SK-MEL-5 (cell line): ENCODE data around the gene SP9. TPM values are rescaled to one million over a fixed set of nuclear protein-coding genes. Genes with fewer than 3 reads are reported as not detected.

Source experiments
- DNase-seq: peaks from one replicate; pipeline ENCODE4 v3.0.0-alpha.2; 2016; ENCODE audit warnings: low read depth, low spot score
- in situ Hi-C: cut with HindIII; loops from 2 replicates; pipeline ENCODE4 v1.10.0; 2016; ENCODE audit warnings: low sequenced_read_pairs, high pct_unique_total_duplicates, low pct_unique_long_range_greater_than_20kb
- total RNA-seq: library from RNA; depleted of rRNA; stranded (reverse); fragments of >200 nt; shearing (Covaris generic); gene quantifications from 2 replicates; pipeline ENCODE4 v1.2.3, GENCODE V29; 2014

The SP9 gene
- total RNA-seq, 1 experiment from 2014 or later = 0.13 TPM

- DNase-seq = no peak
- in situ Hi-C loops = no loop called here
Measured at GRCh38 chr2:174331595-174332216, 3.0 kb upstream of the SP9 start.

GRCh38 chr2:174332217-174332963, 2.4 kb upstream of the SP9 start:
- DNase-seq = no peak
- in situ Hi-C loops = no loop called here

DNA sequence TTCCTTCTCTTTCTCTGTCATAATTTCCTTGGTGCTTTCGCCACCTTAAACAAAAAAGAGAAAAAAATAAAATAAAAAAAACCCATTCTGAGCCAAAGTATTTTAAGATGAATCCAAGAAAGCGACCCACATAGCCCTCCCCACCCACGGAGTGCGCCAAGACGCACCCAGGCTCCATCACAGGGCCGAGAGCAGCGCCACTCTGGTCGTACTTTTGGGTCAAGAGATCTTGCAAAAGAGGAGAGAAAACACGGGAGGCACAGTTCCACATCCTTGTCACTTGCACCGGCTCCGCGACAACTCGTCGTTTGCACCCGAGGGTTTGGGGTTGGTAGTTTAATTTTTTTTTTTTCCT, 1.8 kb upstream of the SP9 start:
- in situ Hi-C loops = no loop called here
- no peak for DNase-seq

DNA sequence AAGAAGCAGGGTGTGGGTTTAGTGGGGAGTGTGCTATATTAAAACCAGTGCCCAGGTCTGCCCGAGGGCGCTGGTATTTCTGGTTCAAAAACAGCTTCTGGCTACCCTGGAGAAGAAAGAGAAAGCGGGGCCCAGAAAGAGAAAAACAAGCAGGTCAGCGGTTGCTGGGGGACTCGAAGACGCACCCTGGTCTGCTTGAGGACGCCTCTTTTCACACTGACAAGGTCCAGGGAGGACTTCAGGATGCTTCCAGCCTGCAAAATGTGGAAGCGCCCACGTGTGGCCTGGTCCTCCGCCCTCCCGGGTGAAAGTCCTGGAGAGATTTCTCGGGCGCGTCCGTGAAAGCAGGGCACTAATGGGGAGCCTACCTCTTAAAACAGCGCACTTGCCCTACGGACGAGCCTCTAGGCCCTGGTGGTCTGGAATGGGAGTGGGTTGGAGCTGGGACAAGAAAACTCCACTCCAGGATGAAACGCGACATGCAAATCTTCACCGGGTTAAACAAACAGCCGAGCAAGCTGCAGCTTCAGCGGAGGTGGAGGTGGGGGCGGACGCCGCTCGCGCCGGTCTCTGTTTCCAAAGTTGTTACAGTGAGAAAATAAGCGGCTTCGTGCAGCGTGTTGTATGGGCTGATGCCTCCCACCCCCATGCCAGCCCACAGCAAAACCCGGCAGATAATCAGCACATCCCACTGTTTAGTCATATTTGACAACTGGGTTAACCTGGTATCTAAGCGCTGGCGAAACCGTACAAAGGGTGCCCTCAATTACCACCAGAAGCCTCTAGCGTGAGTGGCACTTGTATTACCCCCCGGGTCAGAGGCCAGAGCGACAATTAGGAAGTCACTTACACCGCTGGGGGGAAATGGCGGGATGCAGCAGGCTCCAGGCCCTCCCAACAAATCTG, 1.1 kb upstream of the SP9 start:
- in situ Hi-C loops = no loop called here
- DNase-seq = no peak

- in situ Hi-C loops = no loop called here
- DNase-seq = no peak
Measured at GRCh38 chr2:174334278-174334715, 457 bp upstream of the SP9 start.

DNA sequence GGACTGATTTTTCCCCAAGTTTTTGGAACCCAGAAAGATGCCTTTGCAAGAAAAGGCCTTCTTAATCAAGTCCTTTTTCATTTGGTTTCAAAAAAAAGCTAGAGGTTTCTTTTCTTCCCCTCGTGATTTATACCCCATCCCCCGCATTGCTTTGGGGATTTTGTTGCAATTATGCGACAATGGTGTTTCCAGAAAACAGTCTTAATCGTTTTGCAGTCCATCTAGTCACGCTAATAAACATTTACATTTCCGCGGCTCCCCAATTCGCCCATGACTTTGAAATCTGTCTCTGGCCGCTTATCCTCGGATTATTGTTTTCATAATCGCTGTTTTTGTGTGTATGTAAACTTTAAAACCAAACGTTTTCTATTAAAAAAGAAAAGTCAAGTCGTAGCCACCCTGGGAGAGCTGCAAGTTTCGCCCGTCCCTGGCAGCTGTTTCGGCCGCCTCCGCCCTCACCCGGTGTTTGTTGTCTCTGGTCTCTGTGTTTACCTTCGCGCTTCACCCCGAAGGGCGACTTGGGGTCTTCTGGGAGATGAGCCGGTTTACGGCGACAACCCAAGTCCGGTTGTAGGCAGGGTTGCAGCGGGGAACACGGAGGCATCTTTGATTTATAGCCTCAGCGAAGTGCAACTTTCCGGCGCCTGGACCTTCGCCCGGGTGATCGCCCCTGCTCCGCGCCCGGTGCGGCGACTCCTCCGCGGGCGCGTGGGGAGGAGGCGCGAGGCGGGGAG, 667 bp downstream of the SP9 start:
- no peak for DNase-seq
- in situ Hi-C loops = no loop called here

GRCh38 chr2:174335988-174336500, 1.3 kb downstream of the SP9 start:
- in situ Hi-C loops = no loop called here
- peak; percentile 15 for DNase-seq

DNA sequence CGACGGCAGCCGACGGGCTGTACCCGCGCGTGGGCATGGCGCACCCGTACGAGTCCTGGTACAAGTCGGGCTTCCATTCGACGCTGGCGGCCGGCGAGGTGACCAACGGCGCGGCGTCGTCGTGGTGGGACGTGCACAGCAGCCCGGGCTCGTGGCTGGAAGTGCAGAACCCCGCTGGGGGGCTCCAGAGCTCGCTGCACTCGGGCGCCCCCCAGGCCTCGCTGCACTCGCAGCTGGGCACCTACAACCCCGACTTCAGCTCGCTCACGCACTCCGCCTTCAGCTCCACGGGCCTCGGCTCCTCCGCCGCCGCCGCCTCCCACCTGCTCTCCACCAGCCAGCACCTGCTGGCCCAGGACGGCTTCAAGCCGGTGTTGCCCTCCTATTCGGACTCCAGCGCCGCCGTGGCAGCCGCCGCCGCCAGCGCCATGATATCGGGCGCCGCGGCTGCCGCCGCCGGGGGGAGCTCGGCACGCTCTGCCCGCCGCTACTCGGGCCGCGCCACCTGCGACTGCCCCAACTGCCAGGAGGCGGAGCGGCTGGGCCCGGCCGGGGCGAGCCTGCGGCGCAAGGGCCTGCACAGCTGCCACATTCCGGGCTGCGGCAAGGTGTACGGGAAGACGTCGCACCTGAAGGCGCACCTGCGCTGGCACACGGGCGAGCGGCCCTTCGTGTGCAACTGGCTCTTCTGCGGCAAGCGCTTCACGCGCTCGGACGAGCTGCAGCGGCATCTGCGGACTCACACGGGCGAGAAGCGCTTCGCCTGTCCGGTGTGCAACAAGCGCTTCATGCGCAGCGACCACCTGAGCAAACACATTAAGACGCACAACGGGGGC, 2.0 kb downstream of the SP9 start:
- in situ Hi-C loops = no loop called here
- DNase-seq = peak; percentile 60

DNA sequence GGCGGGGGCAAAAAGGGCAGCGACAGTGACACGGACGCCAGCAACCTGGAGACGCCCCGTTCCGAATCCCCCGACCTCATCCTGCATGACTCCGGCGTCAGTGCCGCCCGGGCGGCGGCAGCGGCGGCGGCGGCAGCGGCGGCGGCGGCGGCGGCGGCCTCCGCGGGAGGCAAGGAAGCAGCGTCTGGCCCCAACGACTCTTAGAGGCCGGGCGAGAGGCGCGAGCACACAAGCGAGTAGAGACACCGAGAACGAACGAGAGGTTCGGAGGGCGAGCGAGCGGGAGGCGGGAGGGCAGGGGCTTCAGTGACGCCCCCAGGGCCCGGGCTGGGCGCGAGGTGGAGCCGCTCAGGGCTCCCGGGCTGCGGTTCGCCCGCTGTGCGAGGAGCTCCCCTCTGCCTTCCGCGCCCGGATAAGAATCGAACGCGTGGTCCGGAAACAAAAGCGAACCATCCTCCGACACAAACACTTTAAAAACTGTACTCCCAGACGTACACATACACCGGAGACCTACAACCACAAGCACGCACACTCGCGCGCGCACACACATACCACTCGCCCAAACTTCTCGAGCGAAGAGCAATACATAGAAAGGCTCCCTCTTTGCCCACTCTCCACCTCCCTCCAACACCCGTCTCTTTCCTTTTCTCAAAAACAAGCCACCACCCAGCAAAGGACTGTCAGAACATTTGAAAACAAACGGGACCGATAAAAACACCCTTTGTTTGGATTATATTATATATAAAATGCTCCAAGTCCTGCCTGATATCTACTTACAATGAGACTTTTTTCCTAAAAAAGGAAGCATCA, 2.8 kb downstream of the SP9 start:
- in situ Hi-C loops = no loop called here
- peak; percentile 23 for DNase-seq

- in situ Hi-C loops = no loop called here
- no peak for DNase-seq
Measured at GRCh38 chr2:174338147-174338605, 3.4 kb downstream of the SP9 start.

DNA sequence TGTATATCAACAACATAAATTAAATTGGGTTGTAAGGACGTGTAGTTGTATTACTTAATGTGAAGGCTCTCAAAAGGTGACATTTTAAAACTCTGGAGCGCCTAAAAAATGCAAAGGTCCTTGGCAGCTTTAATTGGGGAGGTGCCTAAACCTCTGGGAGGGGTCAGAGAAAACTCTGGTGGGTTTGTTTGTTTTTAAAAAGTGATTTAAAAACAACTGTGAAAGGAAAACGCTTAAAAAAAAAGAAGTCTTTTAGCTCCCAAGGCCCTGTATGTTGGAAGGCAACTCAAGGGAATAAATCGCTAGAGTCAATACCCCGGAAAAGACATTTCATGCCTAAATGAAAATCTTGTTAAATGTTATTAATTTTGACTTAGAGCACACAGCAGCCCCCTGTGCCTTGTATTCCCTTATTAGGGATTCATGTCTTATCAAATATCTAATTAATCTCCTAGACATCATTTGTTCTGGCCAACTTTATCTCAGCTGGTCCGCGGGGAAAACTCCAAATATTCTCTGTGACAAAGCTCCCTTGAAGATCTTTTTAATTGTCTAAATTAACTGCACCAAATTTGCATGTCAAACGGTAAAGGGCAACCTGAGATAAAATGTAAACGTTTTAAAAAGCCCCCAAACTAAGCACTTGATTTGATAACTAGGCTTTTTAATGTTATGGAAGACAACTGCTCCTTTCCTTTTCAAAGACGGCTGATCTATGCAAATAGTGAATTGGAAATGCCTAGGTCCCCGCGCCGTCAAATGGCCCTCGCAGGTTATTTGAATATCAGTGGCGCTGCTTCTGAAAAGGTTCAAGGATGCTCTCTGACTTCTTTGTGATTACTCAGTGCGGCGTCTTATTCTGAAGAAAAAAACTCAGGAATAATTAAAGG, 4.2 kb downstream of the SP9 start:
- no peak for DNase-seq

DNA sequence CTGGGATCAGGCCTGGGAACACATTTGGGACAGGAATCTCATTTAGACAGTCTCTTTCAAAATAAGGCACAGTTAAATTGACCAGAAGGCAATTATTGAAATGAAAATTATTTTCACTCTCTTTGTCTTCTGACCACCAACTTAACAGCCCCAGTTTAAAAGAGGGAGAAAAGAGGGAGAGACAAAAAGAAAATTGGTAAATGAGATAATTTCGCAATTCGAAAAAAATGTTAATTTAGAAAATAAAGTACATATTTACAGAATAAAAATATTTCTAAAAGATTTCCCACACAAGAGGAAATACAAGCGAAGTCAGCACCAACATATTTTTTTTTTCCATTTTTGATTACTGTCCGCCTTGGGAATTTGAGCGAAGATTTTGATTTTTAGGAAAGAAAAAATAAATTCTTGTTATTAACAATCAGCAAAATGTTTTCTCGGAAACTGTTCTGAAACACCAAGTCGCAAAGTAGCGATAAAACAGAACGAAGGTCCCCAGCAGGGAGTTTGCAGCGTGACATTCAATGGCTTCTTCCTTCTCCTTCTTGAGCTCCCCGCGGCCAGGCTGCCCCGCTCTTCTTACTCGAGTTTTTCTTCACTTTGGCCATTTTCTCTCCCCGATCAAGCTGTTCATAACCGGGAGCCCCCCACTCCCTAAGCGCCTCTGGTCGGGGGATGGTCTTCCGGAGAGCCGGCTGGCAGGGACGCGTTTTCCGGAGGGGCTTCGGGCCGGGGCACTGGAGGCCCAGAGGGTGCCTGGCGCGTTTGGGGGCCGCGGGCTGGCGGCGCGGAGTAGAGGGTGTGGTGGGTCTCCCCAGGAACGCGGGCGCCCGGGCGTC, 5.0 kb downstream of the SP9 start:
- no peak for DNase-seq
- in situ Hi-C loops = no loop called here

More for the DNA sequence above, 4.2 kb downstream of the SP9 start:
- in situ Hi-C loops = no loop called here

DNA sequence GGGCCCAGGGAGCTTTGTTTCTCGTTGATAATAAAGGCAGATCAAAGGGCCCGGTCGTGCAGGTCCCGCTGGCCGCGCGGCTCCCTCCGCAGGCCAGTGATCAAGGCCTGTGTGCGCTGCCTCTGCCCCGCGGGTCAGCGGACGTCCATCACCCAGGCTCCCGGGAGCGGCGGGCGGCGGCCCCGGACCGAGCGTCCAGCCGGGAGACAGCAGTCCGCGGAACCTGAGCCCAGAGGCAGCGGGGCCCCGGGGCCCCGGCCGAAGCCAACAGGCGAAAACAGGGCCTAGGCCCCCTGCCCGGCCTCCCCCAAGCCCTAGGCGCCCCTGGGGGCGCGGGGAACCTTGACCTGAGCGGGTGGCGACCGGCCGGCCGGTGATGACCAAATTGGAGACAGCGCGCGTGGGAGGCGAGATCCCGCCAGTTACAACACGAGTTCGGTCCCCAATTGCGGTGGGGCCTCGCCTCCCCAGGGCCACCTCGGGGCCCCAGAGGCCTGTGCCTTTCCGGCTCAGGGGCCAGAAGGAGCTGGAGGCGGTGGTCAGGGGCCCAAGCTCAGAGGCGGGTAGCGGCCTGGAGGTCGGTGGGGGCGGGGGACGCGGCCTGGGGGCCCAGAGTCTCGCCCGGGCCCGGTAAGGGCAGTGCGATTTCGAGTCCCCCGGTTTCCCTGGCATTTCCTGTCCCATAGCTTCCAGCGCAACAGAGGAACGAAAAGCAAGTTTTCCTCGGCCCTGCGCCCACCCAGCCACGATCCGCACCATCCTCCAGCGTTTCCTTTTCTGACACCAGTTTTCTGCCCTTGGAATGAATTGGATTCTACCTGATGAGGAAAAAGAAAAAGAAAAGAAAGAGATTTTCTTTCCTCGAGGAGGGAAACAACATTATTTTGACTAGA, 5.9 kb downstream of the SP9 start:
- in situ Hi-C loops = no loop called here
- DNase-seq = no peak
